GM21825 (cell line): ENCODE data around the gene ZNF787.

Experiments used
- ATAC-seq: cut with Tn5 transposase; IDR thresholded peaks from one replicate; pipeline ENCODE4 v1.9.1; 2021; ENCODE audit warnings: mild to moderate bottlenecking, moderate library complexity; ENCODE audit not compliant: unreplicated experiment

Gene ZNF787

GRCh38 chr19:56144831-56145230 lies 23.7 kb upstream of the ZNF787 start:
- ATAC-seq: no peak

DNA sequence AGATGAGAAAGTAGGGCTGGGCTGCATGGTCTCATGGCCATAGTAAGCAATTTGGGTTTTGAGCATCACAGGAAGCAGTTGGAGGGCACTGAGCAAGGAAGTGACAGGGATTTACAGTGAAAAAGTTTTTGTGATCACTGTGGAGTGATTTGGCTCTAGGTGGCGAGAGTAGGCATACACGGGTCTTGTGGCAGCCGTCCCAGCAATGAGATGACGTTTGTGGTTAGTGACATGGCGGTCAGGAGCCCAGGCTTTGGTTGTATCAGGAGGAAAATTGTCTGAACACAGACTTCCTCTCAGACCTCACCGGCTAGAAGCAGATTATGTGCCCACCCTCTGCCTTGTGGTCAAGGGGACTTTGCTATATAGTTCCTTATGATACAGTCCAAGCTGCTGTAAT lies 23.3 kb upstream of the ZNF787 start:
- ATAC-seq: no peak

DNA sequence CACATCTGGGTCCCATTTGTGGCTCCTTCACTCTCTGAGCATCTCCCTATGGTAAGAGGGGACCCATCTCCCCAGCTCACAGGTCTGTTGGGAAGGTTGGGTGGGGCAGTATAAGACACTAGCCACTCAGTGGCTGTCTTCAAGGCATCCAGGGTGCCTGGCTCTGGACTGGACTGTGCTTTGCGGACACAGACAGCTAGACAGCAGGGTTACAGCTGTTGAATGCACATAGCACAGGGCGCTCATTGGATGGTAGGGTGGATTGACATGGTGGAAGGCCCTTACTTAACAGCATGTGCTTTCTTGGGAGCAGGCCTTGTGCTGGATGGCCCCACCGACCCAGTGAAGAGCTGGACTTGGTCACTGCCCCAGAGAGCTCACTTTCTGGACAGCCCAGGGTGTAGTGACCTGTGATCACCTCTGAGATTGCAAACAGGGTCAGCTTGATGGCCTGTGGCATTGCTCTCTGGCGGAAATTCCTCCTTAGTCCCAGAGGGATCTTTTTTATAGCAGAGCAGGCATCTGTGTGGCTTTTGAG lies 21.9 kb upstream of the ZNF787 start:
- no peak for ATAC-seq

- no peak for ATAC-seq
These were observed 21.1 kb upstream of the ZNF787 start for GRCh38 chr19:56142087-56142787.

GRCh38 chr19:56141417-56141993 lies 20.4 kb upstream of the ZNF787 start:
- ATAC-seq: no peak

DNA sequence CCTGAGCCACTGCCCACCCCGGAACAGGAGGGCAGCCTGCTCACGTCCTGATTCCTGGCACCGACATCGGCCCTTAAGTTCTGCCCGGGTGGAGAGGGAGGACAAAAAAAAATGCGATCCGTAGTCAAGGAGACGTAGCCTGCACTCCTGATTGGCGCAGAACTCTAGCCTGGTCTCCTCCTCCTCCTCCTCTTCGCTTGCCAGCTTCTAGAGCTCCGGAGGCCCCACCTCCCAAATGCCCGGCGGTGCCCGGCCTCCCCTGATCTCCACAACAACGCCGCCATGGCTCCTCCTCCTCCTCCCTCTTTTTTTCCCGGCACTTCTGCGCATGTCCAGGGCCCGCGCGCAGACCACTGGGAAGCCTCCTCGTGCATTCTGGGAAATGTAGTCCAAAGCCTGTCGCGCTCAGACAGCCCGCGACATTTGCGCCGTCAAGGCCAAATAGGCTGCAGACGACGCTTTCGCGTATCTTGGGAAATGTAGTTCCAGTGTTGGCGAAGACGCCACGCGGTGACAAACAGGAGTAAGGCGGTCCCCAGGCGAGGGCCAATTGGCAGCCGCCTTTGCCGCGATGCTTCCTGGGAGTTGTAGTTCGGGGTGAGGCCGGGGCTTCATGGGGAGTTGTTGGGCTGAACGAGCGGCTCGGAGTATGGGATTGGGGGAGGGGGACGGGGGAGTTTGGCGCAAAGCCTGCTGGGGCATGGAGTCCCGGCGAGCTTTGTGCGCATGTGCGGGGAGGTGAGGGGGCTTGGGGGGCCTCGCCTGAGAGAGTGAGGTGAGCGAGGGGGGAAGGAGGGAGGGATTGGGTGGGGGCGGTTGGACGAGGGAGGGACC lies 19.7 kb upstream of the ZNF787 start, which contains the start of gene ZNF444:
Gene ZNF444 (plus strand): TSS at position 705 of the 834 bp plus-strand sequence. CDS start 5,625 bp downstream, outside the sequence.
- peak; percentile 85 for ATAC-seq

DNA sequence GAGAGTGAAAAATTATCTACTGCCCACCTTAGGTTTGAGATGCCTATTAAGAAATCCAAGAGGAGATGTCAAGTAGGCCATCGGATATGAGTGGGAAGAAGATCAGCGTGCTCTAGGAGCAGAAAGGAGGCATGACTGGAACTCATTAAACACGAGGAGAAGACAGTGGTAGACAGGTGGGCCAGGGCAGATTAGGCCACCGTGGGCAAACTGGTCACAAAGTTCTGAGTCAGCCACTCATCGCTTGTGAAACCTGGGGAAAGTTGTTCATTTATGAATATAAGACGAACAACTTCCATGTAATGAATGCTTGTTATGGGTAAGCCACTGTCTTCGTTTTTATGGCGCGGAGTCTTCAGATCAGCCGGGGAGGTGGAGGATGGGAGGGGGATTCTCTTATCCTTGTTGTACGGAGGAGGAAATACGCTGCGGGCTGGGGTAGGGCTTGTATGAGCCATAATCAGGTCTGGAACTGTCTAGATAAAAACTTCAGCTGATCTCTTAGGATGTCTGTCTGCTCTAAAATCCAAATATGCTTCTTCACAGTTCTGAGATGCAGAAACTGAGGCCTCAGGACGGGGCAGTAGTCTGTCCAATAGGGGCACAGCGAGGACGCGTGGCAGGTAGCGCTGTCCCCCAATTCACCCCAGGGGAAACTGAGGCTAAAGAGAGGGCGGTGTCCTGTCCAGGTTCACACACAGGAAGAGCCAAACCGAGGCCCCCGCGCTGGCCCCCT lies 18.9 kb upstream of the ZNF787 start:
- ATAC-seq: no peak

GRCh38 chr19:56138069-56138468 lies 17.0 kb upstream of the ZNF787 start:
- ATAC-seq: no peak

DNA sequence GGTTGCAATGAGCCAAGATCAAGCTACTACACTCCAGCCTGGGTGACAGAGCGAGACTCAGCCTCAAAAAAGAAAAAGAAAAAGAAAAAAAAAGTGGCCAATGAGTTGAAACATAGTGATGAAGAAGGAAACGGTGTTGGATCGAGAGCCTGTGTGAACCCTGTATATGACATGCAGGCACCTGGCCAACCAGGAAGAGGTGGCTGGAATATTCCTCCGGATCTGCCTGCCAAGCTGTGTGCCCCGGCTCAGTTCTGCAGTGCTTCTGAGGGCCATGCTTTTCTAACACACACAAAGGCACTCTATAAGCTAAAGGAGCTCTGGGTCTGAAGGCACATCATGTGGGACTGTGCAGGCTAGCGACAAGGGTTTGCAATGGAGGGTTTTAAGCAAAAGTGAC lies 16.3 kb upstream of the ZNF787 start:
- no peak for ATAC-seq

- no peak for ATAC-seq
These were observed 15.3 kb upstream of the ZNF787 start for GRCh38 chr19:56136362-56136761.

DNA sequence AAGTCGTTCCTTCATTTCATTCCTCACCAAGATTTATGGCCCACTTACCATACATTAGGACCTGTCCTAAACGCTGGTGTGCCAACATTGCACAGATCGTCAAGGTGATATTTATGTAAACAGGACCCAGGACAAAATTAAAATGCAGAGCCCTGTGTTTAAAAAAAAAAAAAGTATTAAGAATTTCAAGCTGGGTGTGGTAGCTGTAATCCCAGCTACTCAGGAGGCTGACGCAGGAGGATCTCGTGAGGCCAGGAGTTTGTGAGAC lies 13.5 kb upstream of the ZNF787 start:
- no peak for ATAC-seq

DNA sequence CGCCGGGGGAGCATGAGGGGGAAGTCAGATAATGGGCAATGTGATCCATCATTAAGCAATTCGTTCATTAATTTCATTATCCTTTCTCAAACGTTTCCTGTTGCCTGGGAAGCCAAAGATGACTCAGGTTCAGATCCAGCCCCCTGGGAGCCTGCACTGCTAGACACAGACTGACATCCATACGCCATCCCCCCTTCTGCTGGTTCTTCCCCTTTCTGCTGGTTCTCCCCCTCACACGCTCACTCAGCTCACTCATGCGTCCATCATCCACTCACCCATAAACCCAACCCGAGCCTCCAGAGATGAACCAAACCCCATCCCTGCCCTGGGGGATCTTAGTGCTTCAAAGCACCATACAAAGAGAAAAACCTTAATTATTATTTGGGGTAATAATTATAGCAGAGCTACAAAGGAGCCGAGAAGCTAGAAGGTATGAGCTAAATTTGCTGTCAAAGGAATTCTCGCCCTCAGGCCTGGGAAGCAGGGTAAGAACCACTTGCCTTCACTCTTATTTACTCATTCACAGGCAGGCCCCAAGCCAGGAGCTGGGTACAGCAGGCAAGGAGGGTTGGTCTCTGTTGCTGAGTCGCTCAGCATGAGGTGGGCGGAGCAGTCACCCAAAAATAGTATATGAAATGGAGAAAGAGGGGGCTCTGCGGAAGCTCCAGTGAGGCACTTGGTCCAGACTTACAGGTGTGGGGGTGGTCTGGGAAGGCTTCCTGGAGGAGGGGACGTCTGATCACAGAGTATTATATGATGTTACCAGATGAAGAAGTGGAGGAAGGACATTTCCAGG lies 13.0 kb upstream of the ZNF787 start:
- ATAC-seq: no peak

DNA sequence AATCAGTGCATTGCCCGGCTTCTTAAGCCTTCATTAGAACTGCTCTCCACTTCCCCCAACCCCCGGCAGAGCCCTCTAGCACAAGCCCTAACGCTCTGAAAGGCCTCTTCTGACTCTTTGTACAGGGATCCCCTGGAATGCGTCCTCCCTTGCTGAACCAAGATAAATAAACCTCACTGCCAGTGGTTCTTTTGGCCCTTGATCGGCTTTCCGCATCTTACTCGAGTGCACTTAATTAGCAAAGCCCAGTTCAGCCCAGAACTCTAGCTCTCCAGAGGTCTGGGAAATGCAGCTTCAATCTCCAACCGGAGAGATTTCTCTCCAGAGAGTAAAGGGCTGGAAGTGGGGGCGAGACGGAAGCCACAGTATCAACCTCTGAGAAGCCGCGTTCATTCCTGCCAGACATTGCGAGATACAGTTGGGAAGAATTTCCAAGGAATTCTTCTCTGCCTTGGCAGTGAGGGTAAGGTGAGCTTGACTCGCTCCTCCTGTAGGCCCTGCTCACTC lies 11.3 kb upstream of the ZNF787 start:
- no peak for ATAC-seq

GRCh38 chr19:56131651-56132050 lies 10.6 kb upstream of the ZNF787 start:
- ATAC-seq: no peak

GRCh38 chr19:56130006-56130405 lies 8.9 kb upstream of the ZNF787 start:
- no peak for ATAC-seq

DNA sequence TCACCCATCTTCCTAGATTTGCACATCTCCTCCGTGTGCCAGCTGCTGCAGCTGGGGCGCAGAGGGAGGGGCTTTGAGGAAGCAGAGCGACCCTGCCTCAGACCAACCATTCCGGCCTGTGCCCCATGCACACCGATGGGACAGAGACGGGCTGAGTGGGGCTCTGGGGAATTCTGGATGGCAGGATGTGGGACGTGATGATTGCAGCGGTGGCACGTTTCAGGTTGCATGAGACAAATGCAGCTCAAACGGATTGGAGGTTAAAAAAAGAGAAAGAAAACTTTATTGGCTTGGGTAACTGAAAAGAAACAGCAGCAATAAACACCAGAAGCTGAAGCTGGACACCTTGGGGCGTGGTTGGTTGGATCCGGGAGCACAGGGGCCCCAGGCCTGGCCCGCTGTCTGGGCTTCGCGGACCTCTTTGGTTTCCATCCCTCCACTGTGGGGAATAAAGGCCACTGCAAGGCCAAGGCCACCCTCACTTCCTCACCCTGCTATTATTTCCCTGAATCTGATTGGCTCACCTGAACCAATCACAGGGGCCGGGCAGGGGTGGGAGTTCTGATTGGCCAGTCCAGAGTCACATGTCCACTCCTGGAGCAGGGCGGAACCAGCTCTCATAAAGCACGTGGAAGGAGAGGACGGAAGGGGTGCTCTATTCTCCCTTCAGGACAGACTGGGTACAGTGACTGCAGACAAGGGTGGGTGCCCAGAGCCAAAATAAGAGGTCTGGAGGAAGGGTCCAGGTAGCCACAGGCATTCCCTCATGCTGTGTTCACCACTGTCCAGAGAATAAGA lies 6.1 kb upstream of the ZNF787 start:
- no peak for ATAC-seq

DNA sequence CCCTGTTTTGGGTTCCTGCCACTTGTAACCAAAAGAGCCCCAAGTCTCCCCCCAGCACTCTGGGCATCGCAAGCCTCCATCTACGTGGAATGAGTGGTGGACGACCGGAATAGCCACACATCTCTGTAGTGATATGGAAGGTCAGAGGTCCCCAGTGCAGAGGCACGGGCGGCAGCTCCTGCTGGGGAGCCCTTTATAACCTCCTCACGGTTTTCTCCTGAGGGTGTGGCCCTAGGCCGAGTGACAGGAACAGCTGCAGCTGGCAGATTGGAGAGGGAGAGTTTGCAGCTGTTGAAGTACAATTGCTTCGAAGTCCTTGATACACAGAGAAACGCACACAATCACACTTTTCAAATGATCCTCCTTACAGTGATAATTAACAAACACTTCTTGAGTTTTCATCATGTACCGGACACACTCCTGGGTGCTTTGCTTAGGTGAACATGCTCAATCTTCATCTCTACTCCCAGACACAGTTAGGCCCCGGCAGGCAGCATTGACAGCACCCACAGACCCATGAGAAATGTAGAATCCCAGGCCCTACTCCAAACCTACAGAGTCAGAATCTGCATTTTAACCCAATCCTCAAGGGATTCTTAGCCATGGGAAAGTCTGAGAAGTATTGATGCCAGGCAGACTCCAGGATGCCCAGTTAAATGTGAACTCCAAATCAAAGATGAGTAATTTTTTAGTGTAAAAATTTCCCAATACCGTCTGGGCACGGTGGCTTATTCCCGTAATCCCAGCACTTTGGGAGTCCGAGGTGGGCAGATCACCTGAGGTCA lies 4.9 kb upstream of the ZNF787 start:
- ATAC-seq: no peak

- no peak for ATAC-seq
These were observed 3.5 kb upstream of the ZNF787 start for GRCh38 chr19:56124578-56124977.
